Fibroblast of skin of back (primary cell): Measurements from ENCODE around the gene SPTA1.

ENCODE experiments used
- DNase-seq: peaks from one replicate; pipeline ENCODE4 v3.0.0-alpha.2; 2013

Gene SPTA1

DNA sequence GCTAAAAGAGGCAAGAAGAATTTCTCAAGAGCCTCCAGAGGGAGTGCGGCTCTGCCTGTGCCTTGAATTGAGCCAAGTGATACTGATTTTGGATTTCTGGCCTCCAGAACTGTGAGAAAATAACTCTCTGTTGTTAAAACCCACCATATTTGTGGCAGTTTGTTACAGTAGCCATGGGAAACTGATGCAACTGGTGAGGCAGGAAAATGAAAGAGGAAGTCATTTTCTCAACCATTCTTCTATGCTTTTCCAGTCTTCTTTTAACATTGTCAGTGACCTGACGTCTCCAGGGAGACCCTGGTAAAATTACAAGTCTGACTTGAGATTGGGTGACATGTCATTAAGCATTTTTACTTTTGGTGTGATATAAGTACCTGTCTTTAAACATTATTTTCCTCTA lies 121.9 kb downstream of the SPTA1 start:
- no peak for DNase-seq

DNA sequence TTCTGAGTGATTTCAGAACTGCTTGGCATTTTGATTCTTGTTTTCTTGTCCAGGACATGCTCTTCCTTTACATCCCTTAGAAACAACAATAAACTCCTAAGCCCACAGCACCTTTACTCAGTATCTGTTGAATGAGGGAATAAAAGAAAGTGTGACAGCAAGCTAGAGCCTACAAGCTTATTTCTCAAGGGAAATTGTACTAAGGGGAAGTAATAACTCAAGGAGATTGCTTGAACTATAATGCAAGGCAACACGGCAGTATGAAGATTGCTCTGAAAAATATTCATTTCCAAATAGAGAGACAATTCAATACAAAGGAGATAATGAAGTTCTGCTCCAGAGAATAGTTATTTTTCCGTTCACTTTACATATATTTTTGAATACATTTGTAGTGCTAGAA lies 122.7 kb downstream of the SPTA1 start:
- no peak for DNase-seq
